GM13976 (cell line): ENCODE measurements around the gene NEDD9.

Experiments used
- DNase-seq: peaks from one replicate; pipeline ENCODE4 v3.0.0; 2012; ENCODE audit warnings: low spot score
- in situ Hi-C: fragments of 300-500 bp; cut with MboI; formaldehyde crosslinking; loops from one replicate; pipeline ENCODE4 v1.12.0; 2022; ENCODE audit warnings: low sequenced_read_pairs, mixed read lengths, inconsistent platforms; ENCODE audit not compliant: unreplicated experiment
- TF ChIP-seq, protein P1 (sequence below): IDR thresholded peaks from 2 replicates; pipeline ENCODE4 v1.5.1; 2012; ENCODE audit warnings: borderline replicate concordance, mild to moderate bottlenecking; ENCODE audit not compliant: insufficient read depth; ENCODE audit errors: extremely low read depth, missing control alignments, control extremely low read depth

NEDD9 gene

DNA sequence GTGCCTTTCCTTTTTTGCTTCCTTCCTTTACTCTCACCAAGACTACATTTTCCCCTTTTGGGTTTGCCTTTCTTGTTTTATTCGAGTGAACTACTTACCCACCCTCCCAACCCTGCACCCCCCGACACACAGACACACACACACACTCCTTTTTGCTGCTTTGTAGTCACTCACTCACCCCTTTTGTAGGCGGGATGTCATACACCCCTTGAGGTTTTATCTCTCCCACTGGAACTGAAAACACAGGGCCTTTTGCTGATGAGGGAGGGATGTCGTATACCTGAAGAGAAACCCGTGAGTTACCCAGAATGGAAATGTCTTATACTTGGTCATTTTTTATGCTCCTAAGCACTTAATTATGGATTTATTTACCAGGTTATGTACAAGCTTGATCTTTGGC, 40.3 kb downstream of the NEDD9 start:
- DNase-seq, result no peak
- in situ Hi-C loops, result no loop called here
- TF ChIP-seq, protein P1, sequence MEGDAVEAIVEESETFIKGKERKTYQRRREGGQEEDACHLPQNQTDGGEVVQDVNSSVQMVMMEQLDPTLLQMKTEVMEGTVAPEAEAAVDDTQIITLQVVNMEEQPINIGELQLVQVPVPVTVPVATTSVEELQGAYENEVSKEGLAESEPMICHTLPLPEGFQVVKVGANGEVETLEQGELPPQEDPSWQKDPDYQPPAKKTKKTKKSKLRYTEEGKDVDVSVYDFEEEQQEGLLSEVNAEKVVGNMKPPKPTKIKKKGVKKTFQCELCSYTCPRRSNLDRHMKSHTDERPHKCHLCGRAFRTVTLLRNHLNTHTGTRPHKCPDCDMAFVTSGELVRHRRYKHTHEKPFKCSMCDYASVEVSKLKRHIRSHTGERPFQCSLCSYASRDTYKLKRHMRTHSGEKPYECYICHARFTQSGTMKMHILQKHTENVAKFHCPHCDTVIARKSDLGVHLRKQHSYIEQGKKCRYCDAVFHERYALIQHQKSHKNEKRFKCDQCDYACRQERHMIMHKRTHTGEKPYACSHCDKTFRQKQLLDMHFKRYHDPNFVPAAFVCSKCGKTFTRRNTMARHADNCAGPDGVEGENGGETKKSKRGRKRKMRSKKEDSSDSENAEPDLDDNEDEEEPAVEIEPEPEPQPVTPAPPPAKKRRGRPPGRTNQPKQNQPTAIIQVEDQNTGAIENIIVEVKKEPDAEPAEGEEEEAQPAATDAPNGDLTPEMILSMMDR, result no peak

DNA sequence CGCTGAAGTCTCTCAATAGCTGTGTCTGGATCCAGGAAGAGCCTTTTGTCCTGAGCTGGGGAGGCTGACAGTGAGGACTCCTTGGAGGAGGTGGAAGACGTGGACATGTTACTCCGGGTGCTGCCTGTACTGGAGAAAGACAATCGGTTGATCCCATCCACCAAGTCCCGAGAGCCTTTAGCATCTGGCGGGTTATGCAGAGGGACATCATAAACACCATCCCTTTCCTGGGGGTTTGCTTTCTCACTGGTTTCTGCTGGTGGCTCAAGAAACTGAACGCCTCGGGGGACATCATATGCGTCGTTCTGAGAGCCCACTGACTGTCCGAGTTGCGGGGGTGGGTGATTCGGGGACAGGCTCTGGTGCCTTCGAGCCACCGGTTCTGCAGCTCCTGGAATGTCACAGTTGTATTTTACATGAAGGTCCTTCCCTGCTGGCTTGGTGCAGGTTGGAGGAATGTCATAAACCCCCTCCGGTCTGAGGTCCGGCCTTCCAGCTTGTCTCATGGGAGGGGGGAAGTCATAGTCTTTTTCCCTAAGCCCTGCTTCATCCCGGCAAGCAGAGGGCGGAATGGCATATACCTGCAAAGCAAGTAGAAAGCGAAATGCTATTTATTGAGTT, 41.7 kb downstream of the NEDD9 start:
- TF ChIP-seq, protein P1, result no peak
- no peak for DNase-seq
- in situ Hi-C loops, result no loop called here

DNA sequence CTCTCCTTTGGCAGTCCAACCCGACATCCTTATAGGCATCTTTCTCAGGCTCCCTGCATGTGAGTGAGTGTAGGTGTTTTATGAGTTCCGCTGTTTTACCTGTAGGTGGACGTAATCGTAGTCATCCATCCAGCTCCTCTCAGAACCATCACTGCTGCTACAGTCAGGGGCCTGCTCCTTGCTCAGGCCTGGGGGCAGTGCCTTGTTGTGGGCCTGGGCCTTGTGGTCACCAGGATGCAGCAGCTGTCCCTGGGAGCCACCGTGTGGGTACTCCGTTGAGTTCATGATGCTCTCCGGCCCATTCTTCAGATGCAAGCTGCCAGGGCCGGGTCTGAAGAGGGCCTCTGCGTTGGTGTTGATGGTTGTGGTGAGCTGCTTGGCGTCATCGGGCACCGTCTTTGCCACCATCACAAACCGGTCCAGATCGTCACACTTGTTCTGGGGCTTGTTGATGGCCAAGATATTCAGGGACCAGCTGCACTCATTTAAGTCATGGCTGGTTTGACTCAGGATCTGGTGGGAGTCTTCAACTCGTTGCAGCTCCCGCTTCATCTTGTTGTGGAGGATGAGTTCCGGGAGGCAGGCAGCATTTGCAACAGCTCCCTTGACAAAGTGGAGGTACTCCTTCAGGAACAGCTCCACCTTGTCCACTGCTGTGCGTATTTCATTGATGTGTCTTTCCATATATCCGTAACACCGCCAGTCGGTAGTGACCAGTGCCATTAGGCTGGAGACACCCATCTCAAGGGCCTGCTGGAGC, 42.4 kb downstream of the NEDD9 start:
- DNase-seq, result no peak
- TF ChIP-seq, protein P1, result no peak
- in situ Hi-C loops, result no loop called here

DNA sequence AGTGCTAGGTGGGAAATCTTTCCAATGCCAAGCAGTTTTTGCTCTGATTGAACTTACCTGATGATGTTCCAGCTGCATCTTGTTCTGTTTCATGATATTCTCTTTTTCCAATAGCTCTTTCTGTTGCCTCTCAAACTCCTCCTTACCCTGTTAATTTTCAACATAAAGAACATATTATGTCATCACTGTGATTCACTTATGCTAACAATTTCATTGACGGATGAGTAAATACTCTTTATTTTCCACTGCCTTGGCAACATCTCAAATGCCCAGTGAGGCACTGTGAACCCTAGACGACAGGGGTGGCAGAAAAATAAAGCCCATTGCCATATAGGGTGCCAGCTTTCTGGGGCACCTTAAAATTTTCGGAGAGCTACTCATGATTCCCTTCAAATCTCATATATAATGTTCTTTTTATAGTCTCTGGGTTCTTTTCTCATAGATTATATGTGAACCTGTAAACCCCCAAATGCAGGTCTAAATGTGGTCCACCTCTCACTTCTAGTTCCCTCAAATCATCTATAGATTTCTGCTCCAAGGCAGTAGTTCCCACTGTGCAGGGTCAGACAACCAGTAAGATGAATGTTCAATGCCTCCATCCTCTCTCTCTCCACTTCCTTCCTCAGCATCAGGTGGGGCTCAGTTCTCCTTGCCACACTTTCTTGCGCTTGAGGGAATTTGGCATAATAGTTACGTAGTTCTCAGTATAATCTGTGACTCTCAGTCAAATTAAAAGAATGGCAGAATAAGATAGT, 44.1 kb downstream of the NEDD9 start:
- TF ChIP-seq, protein P1, result no peak
- DNase-seq, result no peak

DNA sequence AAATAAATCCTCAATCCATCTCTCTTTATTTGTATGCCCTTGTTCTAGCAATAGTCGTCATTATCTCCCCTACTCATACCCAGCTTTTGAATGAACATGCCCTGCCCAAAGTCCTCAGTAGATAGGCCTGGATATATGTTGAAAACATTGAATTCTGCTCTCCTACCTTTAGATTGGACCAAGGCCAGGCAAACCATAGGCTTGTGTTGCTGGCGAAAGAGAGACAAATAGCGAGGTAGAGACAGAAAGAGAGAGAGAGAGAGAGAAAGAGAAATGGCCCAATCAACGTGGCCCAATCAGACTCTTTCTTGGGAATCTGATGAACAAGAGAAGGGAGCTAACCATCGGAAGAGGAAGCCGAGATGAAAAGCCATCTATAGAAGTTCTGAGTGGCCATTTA, 45.2 kb downstream of the NEDD9 start:
- TF ChIP-seq, protein P1, result no peak
- no peak for DNase-seq
- in situ Hi-C loops, result no loop called here

More for the DNA sequence above, 44.1 kb downstream of the NEDD9 start:
- in situ Hi-C loops, result no loop called here

DNA sequence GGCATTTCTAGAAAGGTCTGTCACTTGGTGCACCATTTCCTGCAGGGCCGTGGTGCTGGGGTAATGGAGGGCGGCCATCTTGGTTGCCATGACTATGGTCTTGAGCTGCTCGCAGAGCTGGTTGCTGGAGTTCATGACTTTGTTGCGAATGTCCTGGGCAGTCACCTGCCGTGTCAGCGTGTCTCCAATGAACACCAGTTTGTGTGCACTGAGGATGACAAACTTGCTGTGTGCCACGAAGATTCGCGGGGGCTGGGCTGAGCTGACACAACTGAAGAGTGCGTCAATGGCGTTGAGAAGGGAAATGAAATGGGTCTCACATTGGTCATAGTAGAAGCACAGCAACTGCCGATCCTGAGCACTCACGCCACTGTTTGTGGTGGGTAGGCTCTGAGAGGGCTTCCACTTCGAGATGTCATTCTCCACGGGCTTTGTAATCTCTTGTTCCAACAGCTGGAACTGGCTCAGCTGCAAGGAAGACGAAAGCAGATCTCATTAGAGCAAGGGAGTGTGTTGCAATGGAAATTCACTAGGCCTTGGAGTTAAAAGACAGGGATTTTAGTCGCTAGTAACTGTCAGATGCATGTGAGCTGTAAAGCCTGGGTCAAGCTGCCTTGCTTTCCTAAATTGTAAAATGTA, 47.1 kb downstream of the NEDD9 start:
- DNase-seq, result no peak
- TF ChIP-seq, protein P1, result no peak
- in situ Hi-C loops, result no loop called here
